ENCODE measurements around the gene ATP6V1B1.

Gene ATP6V1B1

GRCh38 chr2:70939001-70939838 lies 3.5 kb downstream of the ATP6V1B1 start:
- ChIA-PET POLR2A (no interaction called here), CTCF (interaction anchor here (1.0 kb wide), 3 partner anchors 8 to 19 kb away, joined by 3 to 4 read pairs (median 3); no protein-coding TSS in a partner anchor)
- TF ChIP-seq FOXM1 (IDR thresholded peaks at IDR 0.05; ENCODE audit: borderline replicate concordance), result no peak
- TF ChIP-seq L3MBTL2 (conservative IDR thresholded peaks at IDR 0.05), result no peak
- TF ChIP-seq PKNOX1 (IDR thresholded peaks at IDR 0.05), result no peak
- no peak for TF ChIP-seq FOXK2 (IDR thresholded peaks at IDR 0.05)
- no peak for TF ChIP-seq HDGF (IDR thresholded peaks at IDR 0.05; ENCODE audit: borderline replicate concordance)
- TF ChIP-seq ELF4 (IDR thresholded peaks at IDR 0.05), result no peak
- TF ChIP-seq BHLHE40 (IDR thresholded peaks at IDR 0.05; ENCODE audit: borderline replicate concordance), result no peak
- TF ChIP-seq SUZ12 (IDR thresholded peaks at IDR 0.05), result no peak
- TF ChIP-seq ZNF384 (IDR thresholded peaks at IDR 0.05), result no peak
- TF ChIP-seq NFRKB (IDR thresholded peaks at IDR 0.05), result no peak
- TF ChIP-seq ARNT (IDR thresholded peaks at IDR 0.05), result no peak
- no peak for TF ChIP-seq SP1 (IDR thresholded peaks at IDR 0.05)
- no peak for DNase-seq (ENCODE audit: extremely low spot score)

GRCh38 chr2:70939839-70940580 lies 4.3 kb downstream of the ATP6V1B1 start:
- CTCF ChIA-PET, result interaction anchor here (1.0 kb wide), 1 partner anchor 20 kb away, joined by 3 read pairs; no protein-coding TSS in a partner anchor

GRCh38 chr2:70941186-70941585 lies 5.5 kb downstream of the ATP6V1B1 start:
- TF ChIP-seq FOXM1 (IDR thresholded peaks at IDR 0.05; ENCODE audit: borderline replicate concordance) (no peak), ELF4 (IDR thresholded peaks at IDR 0.05) (no peak), LEF1 (IDR thresholded peaks at IDR 0.05; ENCODE audit: borderline replicate concordance) (no peak), TARDBP (IDR thresholded peaks at IDR 0.05) (no peak), SP1 (IDR thresholded peaks at IDR 0.05) (no peak), PKNOX1 (IDR thresholded peaks at IDR 0.05) (no peak), CTBP1 (IDR thresholded peaks at IDR 0.05; ENCODE audit: borderline replicate concordance) (no peak), FOXA1 (IDR thresholded peaks at IDR 0.05) (no peak), FOXK2 (IDR thresholded peaks at IDR 0.05) (no peak), NFRKB (IDR thresholded peaks at IDR 0.05) (no peak), SUZ12 (IDR thresholded peaks at IDR 0.05) (no peak), ARNT (IDR thresholded peaks at IDR 0.05) (no peak), BHLHE40 (IDR thresholded peaks at IDR 0.05; ENCODE audit: borderline replicate concordance) (no peak), L3MBTL2 (conservative IDR thresholded peaks at IDR 0.05) (no peak), ZNF384 (IDR thresholded peaks at IDR 0.05) (no peak), HDGF (IDR thresholded peaks at IDR 0.05; ENCODE audit: borderline replicate concordance) (no peak)
- POLR2A ChIA-PET, result no interaction called here
- no peak for DNase-seq (ENCODE audit: extremely low spot score)
- CTCF ChIA-PET, result interaction anchor here (1.7 kb wide), 1 partner anchor 152 kb away, joined by 5 read pairs; no protein-coding TSS in a partner anchor

More at GRCh38 chr2:70939839-70940580, 4.3 kb downstream of the ATP6V1B1 start:
- TF ChIP-seq NFRKB (IDR thresholded peaks at IDR 0.05) (no peak), ELF4 (IDR thresholded peaks at IDR 0.05) (no peak), TARDBP (IDR thresholded peaks at IDR 0.05) (no peak), FOXM1 (IDR thresholded peaks at IDR 0.05; ENCODE audit: borderline replicate concordance) (no peak), FOXK2 (IDR thresholded peaks at IDR 0.05) (no peak), ZNF384 (IDR thresholded peaks at IDR 0.05) (no peak), SUZ12 (IDR thresholded peaks at IDR 0.05) (no peak), HDGF (IDR thresholded peaks at IDR 0.05; ENCODE audit: borderline replicate concordance) (no peak), PKNOX1 (IDR thresholded peaks at IDR 0.05) (no peak), LEF1 (IDR thresholded peaks at IDR 0.05; ENCODE audit: borderline replicate concordance) (no peak), BHLHE40 (IDR thresholded peaks at IDR 0.05; ENCODE audit: borderline replicate concordance) (no peak), SP1 (IDR thresholded peaks at IDR 0.05) (no peak)
- no peak for DNase-seq (ENCODE audit: extremely low spot score)
- POLR2A ChIA-PET, result no interaction called here

GRCh38 chr2:70941701-70942100 lies 6.0 kb downstream of the ATP6V1B1 start:
- TF ChIP-seq SUZ12 (IDR thresholded peaks at IDR 0.05) (no peak), L3MBTL2 (conservative IDR thresholded peaks at IDR 0.05) (no peak), TARDBP (IDR thresholded peaks at IDR 0.05) (no peak), ELF4 (IDR thresholded peaks at IDR 0.05) (no peak), LEF1 (IDR thresholded peaks at IDR 0.05; ENCODE audit: borderline replicate concordance) (no peak), ZNF384 (IDR thresholded peaks at IDR 0.05) (no peak), BHLHE40 (IDR thresholded peaks at IDR 0.05; ENCODE audit: borderline replicate concordance) (no peak), CTBP1 (IDR thresholded peaks at IDR 0.05; ENCODE audit: borderline replicate concordance) (no peak), FOXA1 (IDR thresholded peaks at IDR 0.05) (no peak), FOXM1 (IDR thresholded peaks at IDR 0.05; ENCODE audit: borderline replicate concordance) (no peak), PKNOX1 (IDR thresholded peaks at IDR 0.05) (no peak)
- POLR2A ChIA-PET, result no interaction called here
- CTCF ChIA-PET, result interaction anchor here (1.0 to 1.7 kb wide), 2 partner anchors 22 to 152 kb away, joined by 4 to 5 read pairs; no protein-coding TSS in a partner anchor
- DNase-seq (ENCODE audit: extremely low spot score), result no peak

Data from HEK293T (cell line).